ENCODE results near the gene NELFCD. TPM values are rescaled to one million over a fixed set of nuclear protein-coding genes. Genes with fewer than 3 reads are reported as not detected.

Gene NELFCD
- total and polyA plus RNA-seq, 4 donors, result 31.5 to 93.9 (median 42.4) TPM

DNA sequence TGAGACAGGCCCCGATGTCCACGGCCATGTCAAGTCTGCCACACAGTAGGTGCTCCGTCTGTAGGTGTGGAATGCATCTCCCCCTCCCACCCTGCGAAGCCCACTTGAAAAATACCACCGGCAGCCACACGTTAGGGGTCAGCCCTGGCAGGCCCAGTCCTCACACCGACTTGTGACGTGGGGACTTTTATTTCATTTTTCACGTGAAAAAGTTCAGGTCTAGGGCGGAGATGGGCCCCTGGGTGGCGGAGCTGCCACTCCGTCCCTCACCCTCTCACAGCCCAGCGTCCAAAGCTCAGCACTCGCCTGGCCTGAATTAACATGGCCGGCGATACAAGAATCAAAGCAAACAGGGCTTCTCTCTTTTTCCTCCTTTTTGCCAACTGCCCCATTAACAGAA is 34.4 kb downstream of the NELFCD start:
- no peak for DNase-seq
- TF ChIP-seq, protein P1, sequence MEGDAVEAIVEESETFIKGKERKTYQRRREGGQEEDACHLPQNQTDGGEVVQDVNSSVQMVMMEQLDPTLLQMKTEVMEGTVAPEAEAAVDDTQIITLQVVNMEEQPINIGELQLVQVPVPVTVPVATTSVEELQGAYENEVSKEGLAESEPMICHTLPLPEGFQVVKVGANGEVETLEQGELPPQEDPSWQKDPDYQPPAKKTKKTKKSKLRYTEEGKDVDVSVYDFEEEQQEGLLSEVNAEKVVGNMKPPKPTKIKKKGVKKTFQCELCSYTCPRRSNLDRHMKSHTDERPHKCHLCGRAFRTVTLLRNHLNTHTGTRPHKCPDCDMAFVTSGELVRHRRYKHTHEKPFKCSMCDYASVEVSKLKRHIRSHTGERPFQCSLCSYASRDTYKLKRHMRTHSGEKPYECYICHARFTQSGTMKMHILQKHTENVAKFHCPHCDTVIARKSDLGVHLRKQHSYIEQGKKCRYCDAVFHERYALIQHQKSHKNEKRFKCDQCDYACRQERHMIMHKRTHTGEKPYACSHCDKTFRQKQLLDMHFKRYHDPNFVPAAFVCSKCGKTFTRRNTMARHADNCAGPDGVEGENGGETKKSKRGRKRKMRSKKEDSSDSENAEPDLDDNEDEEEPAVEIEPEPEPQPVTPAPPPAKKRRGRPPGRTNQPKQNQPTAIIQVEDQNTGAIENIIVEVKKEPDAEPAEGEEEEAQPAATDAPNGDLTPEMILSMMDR (IDR thresholded peaks at IDR 0.05; ENCODE audit: control extremely low read depth, extremely low read depth), result no peak

DNA sequence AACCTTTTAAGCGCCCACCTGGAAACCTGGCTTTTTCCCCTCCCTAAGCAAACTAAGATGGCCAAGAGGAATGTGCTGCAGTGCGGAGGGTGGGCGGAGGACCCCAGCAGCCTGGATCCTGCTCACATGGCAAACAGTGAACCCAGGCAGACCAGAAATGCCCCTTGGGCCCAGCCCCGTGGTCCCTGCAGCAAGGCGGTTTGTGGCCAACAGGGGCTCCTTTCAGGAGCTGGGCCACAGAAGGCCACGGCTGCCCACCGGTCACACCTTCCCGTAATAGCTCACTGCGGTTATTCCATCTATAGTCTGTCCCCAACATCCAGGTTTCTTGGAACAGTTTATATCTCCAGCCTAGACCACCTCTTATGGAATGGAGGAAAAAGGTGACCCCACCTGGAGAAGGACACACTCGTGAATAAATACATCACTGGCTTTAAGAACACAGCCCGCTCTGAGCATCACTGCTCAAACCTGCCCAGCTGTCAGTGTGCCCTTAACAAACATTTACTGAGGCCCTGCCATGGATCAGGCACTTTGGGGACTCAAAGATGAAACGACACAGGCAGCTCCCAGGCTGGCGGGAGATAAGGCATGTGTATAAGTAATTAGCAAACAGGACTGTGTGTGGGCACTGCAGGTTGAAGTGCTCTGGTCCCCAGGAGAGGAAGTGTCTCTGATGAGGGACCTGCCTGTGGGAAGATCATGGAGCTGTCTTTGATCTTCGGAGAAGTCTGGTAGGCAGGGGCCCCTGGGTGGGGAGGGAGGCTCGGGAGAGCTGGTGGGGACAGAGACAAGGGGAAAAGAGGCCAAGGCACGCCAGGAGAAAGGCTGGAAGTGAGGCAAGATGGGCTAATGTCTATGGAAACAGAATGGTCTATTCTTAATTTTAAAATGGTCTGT is 35.0 kb downstream of the NELFCD start:
- WGBS, 2 donors, result 72 to 74% methylated on average over 16 of the region's 16 CpGs
- Histone ChIP-seq H3K4me3 (no peak overlapping the region), H3K9me3 (ENCODE audit: control insufficient read depth in 4 of 4, insufficient read depth in 3 of 4, low read length in 3 of 4) (no peaks in the 10 kb centered on the region), H3K36me3 (ENCODE audit: control insufficient read depth in 4 of 4, insufficient read depth in 4 of 4, low read length in 4 of 4) (no peaks in the 10 kb centered on the region), H3K27ac (ENCODE audit: low read depth in 1 of 2, low read length in 1 of 2) (no peak overlapping the region), H3K27me3 (ENCODE audit: control insufficient read depth in 3 of 3, insufficient read depth in 3 of 3, low read length in 2 of 3) (no peaks in the 10 kb centered on the region), H3K9ac (ENCODE audit: insufficient read depth in 1 of 2, low read length in 2 of 2) (no peak overlapping the region), H3K4me1 (ENCODE audit: control insufficient read depth in 5 of 5, insufficient read depth in 5 of 5, low read length in 5 of 5) (peaks cover 0 to 27% (median 2%) of the 10 kb centered on the region in 5 donors)
- TF ChIP-seq, protein P1 (IDR thresholded peaks at IDR 0.05; ENCODE audit: control extremely low read depth, extremely low read depth), result no peak
- no peak for DNase-seq
- no peak for ATAC-seq (ENCODE audit: insufficient read depth, low FRiP score)

More for the DNA sequence above, 34.4 kb downstream of the NELFCD start:
- no peak overlapping the region for H3K4me3 ChIP-seq
- ATAC-seq (ENCODE audit: insufficient read depth, low FRiP score), result no peak
- H3K27ac ChIP-seq (ENCODE audit: low read depth in 1 of 2, low read length in 1 of 2), result no peak overlapping the region
- no peaks in the 10 kb centered on the region for H3K36me3 ChIP-seq (ENCODE audit: control insufficient read depth in 4 of 4, insufficient read depth in 4 of 4, low read length in 4 of 4)
- no peaks in the 10 kb centered on the region for H3K9me3 ChIP-seq (ENCODE audit: control insufficient read depth in 4 of 4, insufficient read depth in 3 of 4, low read length in 3 of 4)
- H3K9ac ChIP-seq (ENCODE audit: insufficient read depth in 1 of 2, low read length in 2 of 2), result no peak overlapping the region
- H3K4me1 ChIP-seq (ENCODE audit: control insufficient read depth in 5 of 5, insufficient read depth in 5 of 5, low read length in 5 of 5), result peaks cover 0 to 33% (median 5%) of the 10 kb centered on the region in 5 donors
- 88 to 91% methylated on average over 16 of the region's 16 CpGs for WGBS, 2 donors
- H3K27me3 ChIP-seq (ENCODE audit: control insufficient read depth in 3 of 3, insufficient read depth in 3 of 3, low read length in 2 of 3), result no peaks in the 10 kb centered on the region

DNA sequence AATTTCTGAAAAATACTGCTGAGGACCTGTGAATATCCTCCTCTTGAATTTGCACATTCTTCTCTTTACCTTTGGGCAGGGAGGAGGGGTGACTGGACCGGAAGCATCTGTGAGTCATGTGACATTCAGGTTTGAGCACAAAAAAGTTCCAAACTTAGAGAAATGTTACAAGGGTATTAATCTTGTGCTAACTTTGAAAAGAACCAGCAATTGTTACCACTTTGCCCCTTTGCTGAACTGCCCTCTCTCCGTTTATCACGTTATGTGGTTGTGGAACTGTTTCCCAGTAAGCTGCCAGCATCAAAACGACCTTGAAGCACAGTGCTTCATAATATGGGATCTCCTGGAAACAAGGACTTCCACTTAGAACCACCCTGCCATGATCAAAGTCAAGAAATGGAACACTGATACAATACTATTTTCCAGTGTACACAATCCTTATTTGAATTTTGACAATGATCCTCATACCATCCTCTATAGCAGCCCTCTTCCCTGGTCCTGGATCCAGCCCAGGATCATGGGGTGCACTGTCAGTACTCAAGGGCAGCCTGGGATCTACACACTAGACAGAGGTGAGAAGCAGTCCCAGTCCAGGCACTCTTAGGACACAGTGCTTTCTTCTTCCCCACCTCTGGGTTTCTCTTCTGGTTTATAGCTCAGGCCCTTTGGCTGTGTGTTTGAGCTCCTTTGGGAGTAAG is 35.9 kb downstream of the NELFCD start:
- ATAC-seq (ENCODE audit: insufficient read depth, low FRiP score) (no peak), DNase-seq (no peak)
- Histone ChIP-seq H3K27ac (ENCODE audit: low read depth in 1 of 2, low read length in 1 of 2) (no peak overlapping the region), H3K4me3 (no peak overlapping the region), H3K4me1 (ENCODE audit: control insufficient read depth in 5 of 5, insufficient read depth in 5 of 5, low read length in 5 of 5) (peaks cover 0 to 25% (median 0%) of the 10 kb centered on the region in 5 donors), H3K27me3 (ENCODE audit: control insufficient read depth in 3 of 3, insufficient read depth in 3 of 3, low read length in 2 of 3) (no peaks in the 10 kb centered on the region), H3K9ac (ENCODE audit: insufficient read depth in 1 of 2, low read length in 2 of 2) (no peak overlapping the region), H3K36me3 (ENCODE audit: control insufficient read depth in 4 of 4, insufficient read depth in 4 of 4, low read length in 4 of 4) (no peaks in the 10 kb centered on the region), H3K9me3 (ENCODE audit: control insufficient read depth in 4 of 4, insufficient read depth in 3 of 4, low read length in 3 of 4) (no peaks in the 10 kb centered on the region)
- 27 to 55% methylated on average over 4 of the region's 4 CpGs for WGBS, 2 donors
- TF ChIP-seq, protein P1 (IDR thresholded peaks at IDR 0.05; ENCODE audit: control extremely low read depth, extremely low read depth), result no peak

Data from lung (tissue), 12 donors.